NB4 (cell line): ENCODE data around the gene B9D2.

Source experiments
- CTCF ChIP-seq: IDR thresholded peaks from one replicate; pipeline ENCODE4 v1.5.1; 2012; ENCODE audit warnings: low read depth, low read length
- MAX ChIP-seq: IDR thresholded peaks from 2 replicates; pipeline ENCODE4 v1.6.1; 2011; ENCODE audit warnings: low read depth, low read length
- POLR2A ChIP-seq: IDR thresholded peaks from 2 replicates; pipeline ENCODE4 v1.6.1; 2011; ENCODE audit warnings: mild to moderate bottlenecking; ENCODE audit not compliant: insufficient read length; ENCODE audit errors: extremely low read depth

- TF ChIP-seq CTCF, result no peak
- no peak for TF ChIP-seq MAX
- TF ChIP-seq POLR2A, result no peak
These were observed 8.6 kb upstream of the B9D2 start for GRCh38 chr19:41372501-41372900.
